GM23248 (cell line): Measurements from ENCODE around the gene CD300LF. TPM values are rescaled to one million over a fixed set of nuclear protein-coding genes. Genes with fewer than 3 reads are reported as not detected.

Experiments
- DNase-seq: peaks from one replicate; pipeline ENCODE4 v3.0.0-alpha.2; 2015
- H2AFZ ChIP-seq: fragments of 200-600 bp; sonication (generic); 2 replicates; pipeline ENCODE4 v1.6.1; 2016; ENCODE audit warnings: antibody characterized with exemption
- H3F3A ChIP-seq: fragments of 200-600 bp; sonication (generic); 2 replicates; pipeline ENCODE4 v1.6.1; 2016; ENCODE audit warnings: mild to moderate bottlenecking, antibody characterized with exemption, mixed run types; ENCODE audit not compliant: insufficient read depth
- H3K27ac ChIP-seq: fragments of 200-600 bp; sonication (generic); 2 replicates; pipeline ENCODE4 v1.5.1; 2016; ENCODE audit warnings: mild to moderate bottlenecking
- H3K27me3 ChIP-seq: fragments of 200-600 bp; sonication (generic); replicated peaks from 2 replicates; pipeline ENCODE4 v1.6.1; 2016; ENCODE audit warnings: mild to moderate bottlenecking; ENCODE audit not compliant: insufficient read depth
- H3K36me3 ChIP-seq: fragments of 200-600 bp; sonication (generic); 2 replicates; pipeline ENCODE4 v1.6.1; 2016; ENCODE audit warnings: low read depth, mild to moderate bottlenecking
- H3K4me1 ChIP-seq: fragments of 200-600 bp; sonication (generic); 2 replicates; pipeline ENCODE4 v1.6.1; 2016; ENCODE audit warnings: mild to moderate bottlenecking; ENCODE audit not compliant: insufficient read depth
- H3K4me2 ChIP-seq: fragments of 200-600 bp; sonication (generic); one replicate; pipeline ENCODE4 v1.6.1; 2016; ENCODE audit warnings: mild to moderate bottlenecking; ENCODE audit not compliant: unreplicated experiment
- H3K4me3 ChIP-seq: fragments of 200-600 bp; sonication (generic); 2 replicates; pipeline ENCODE4 v1.5.1; 2016; ENCODE audit warnings: mild to moderate bottlenecking
- H3K79me2 ChIP-seq: fragments of 200-600 bp; sonication (generic); 2 replicates; pipeline ENCODE4 v1.6.1; 2016; ENCODE audit warnings: mild to moderate bottlenecking; ENCODE audit not compliant: insufficient read depth
- H3K9ac ChIP-seq: fragments of 200-600 bp; sonication (generic); 2 replicates; pipeline ENCODE4 v1.6.1; 2016; ENCODE audit warnings: mild to moderate bottlenecking
- H3K9me2 ChIP-seq: fragments of 200-600 bp; sonication (generic); 2 replicates; pipeline ENCODE4 v1.6.1; 2016; ENCODE audit warnings: mixed run types, mild to moderate bottlenecking, moderate library complexity; ENCODE audit not compliant: insufficient read depth
- H3K9me3 ChIP-seq: fragments of 200-600 bp; sonication (generic); one replicate; pipeline ENCODE4 v1.6.1; 2017; ENCODE audit warnings: low read depth
- H4K20me1 ChIP-seq: fragments of 200-600 bp; sonication (generic); 2 replicates; pipeline ENCODE4 v1.6.0; 2016; ENCODE audit not compliant: insufficient read depth
- EZH2 ChIP-seq: fragments of 200-600 bp; sonication (generic); IDR thresholded peaks from 2 replicates; pipeline ENCODE4 v1.6.1; 2018; ENCODE audit warnings: antibody characterized with exemption, mild to moderate bottlenecking; ENCODE audit not compliant: insufficient read depth, poor library complexity, severe bottlenecking
- EZH2phosphoT487 ChIP-seq: fragments of 200-600 bp; sonication (generic); IDR thresholded peaks from 2 replicates; pipeline ENCODE4 v1.6.1; 2018; ENCODE audit warnings: antibody characterized with exemption, moderate library complexity, mild to moderate bottlenecking, low read depth; ENCODE audit not compliant: insufficient read depth
- WGBS, 2 experiments: methylation state at CpG; one replicate each; pipeline ENCODE4 v1.1.6; 2015 to 2017; ENCODE audit warnings: low lambda C conversion rate in 2 of 2, low coverage in 1 of 2; ENCODE audit errors: missing lambda C conversion rate in 2 of 2; 5-methylcytosine and 5-hydroxymethylcytosine counted together
- in situ Hi-C: fragments of 300-500 bp; cut with MboI; formaldehyde crosslinking; loops from 2 replicates; pipeline ENCODE4 v1.15.0; 2020
- polyA plus RNA-seq: library from polyadenylated mRNA; unstranded; fragments of >200 nt; fragmentation: Nextera tagmentation; extraction: Ambion mirVana; gene quantifications from 2 replicates; pipeline ENCODE4 v1.2.1, GENCODE V29; 2016
- total RNA-seq: library from RNA; depleted of rRNA; stranded (reverse); fragments of >200 nt; shearing (Covaris generic); gene quantifications from 2 replicates; pipeline ENCODE4 v1.2.3, GENCODE V29; 2014

The CD300LF gene
- total and polyA plus RNA-seq, 2 experiments from 2014 or later, result not detected

DNA sequence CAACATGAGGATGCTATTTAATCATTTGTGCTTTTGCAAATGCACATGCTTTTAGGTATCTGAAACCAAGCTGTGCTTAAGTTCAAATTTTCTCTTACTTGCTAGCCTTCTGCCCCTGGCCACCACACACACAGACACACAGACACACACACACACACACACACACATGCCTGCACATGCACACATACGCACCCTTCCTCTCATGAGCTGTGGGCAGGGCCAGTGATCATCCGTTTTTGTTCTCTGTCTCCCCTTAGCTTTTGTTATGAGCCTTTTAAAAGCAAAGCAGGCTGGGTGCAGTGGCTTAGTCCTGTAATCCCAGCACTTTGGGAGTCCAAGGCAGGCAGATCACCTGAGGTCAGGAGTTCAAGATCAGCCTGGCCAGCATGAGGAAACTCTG is 34.2 kb downstream of the CD300LF start:
- 3 to 6% methylated on average over 2 of the region's 2 CpGs for WGBS, 2 experiments
- no peaks in the 10 kb centered on the region for H3K79me2 ChIP-seq
- H3K9me3 ChIP-seq, result no peaks in the 10 kb centered on the region
- H3K9me2 ChIP-seq, result no peaks in the 10 kb centered on the region
- no peaks in the 10 kb centered on the region for H4K20me1 ChIP-seq
- H3K4me1 ChIP-seq, result no peaks in the 10 kb centered on the region
- DNase-seq, result no peak
- no peak overlapping the region for H3K9ac ChIP-seq
- H3F3A ChIP-seq, result no peaks in the 10 kb centered on the region
- H3K27ac ChIP-seq, result no peak overlapping the region
- no peaks in the 10 kb centered on the region for H3K36me3 ChIP-seq
- H2AFZ ChIP-seq, result no peak overlapping the region
- in situ Hi-C loops, result no loop called here
- peaks cover 19% of the 10 kb centered on the region for H3K27me3 ChIP-seq
- H3K4me3 ChIP-seq, result no peak overlapping the region
- no peak for TF ChIP-seq EZH2phosphoT487
- TF ChIP-seq EZH2, result no peak
- H3K4me2 ChIP-seq, result no peak overlapping the region

DNA sequence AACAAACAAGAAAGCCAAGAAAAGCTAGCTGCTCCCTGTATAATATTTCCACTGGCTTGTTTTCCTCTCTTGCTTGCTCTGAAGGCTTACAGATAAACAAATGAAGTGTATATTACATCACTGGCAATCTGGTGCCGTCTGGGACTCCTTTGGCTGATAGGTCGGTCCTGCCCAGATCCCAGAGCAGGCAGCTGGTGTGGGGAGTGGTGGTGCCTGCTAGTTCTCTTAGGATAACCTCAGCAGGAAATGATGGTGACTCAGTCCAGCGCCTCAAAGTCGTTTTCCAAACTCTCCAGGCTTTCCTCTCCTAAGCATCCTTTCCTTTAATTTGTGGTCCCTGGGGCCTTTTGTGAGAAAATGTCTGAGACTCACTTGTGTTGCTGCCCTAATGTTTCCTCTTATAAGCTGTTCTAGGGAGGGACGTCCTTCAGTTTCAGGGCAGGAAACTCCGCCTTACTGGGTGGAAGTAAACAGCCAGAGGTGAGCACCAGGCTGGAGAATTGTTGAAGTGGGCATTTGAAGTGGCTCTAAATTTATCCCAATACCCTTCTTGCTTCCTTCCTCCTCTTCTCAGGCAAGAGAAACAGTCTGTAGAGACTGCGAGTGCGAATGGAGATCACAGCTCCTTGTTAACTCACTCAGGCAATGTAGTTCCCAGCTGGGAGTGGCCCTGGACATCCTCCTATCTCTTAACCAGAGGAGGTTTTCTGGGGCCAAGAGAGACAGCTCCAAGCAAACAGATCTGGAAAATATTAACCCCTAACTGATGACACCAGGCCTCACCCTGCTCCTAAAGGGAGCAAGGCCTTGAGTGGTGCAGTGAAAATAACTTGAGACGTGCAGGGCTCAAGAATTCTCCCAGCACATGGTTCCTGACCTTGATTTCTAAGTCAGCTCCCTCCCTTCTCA is 34.9 kb downstream of the CD300LF start:
- H3K9me2 ChIP-seq, result no peaks in the 10 kb centered on the region
- H3K36me3 ChIP-seq, result no peaks in the 10 kb centered on the region
- no peak overlapping the region for H2AFZ ChIP-seq
- no peaks in the 10 kb centered on the region for H3K4me1 ChIP-seq
- no peaks in the 10 kb centered on the region for H4K20me1 ChIP-seq
- no peak overlapping the region for H3K4me2 ChIP-seq
- DNase-seq, result peak; percentile 31
- no peaks in the 10 kb centered on the region for H3F3A ChIP-seq
- H3K9me3 ChIP-seq, result no peaks in the 10 kb centered on the region
- no peak overlapping the region for H3K27ac ChIP-seq
- in situ Hi-C loops, result no loop called here
- H3K4me3 ChIP-seq, result no peak overlapping the region
- peaks cover 19% of the 10 kb centered on the region for H3K27me3 ChIP-seq
- H3K79me2 ChIP-seq, result no peaks in the 10 kb centered on the region
- no peak overlapping the region for H3K9ac ChIP-seq
- TF ChIP-seq EZH2phosphoT487, result no peak
- no peak for TF ChIP-seq EZH2
- 21 to 25% methylated on average over 9 of the region's 9 CpGs for WGBS, 2 experiments

DNA sequence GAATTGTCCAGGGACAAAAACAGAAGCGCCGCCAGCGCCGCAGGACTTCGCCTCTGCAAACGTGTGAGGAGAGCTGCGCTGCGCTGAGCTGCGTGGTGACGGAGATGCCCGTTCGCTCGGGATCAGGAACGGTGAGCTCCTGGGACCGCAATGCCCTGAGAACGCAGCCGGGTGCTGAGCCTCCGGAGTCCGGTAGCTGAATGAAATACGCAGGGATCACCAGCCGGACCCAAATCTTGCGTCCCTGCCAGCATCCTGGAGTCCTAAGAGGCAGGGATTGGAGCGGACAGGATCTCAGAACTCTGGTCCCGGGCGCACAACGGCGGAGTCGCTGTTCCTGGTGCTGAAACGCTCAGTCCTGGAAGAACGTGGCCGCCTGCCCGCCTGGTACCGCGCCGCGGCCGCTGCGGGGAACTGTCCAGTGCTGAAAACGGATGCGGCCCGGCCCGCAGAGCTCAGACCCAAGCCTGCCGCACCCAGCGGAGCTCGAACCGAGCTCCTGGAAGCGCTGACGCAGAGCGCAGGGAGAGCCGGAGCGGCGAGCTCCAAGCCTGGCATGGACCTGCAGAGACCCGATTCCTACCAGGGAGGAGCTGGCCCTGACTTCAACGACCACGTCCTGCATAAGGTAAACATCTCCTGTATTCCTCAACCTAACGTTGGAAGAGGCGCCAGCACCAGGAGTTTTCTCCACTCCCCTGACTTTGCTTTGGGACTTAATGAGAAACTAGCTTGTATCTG is 41.5 kb downstream of the CD300LF start:
- 23% methylated on average over 50 to 51 of the region's 57 CpGs for WGBS, 2 experiments
- in situ Hi-C loops, result no loop called here
- no peaks in the 10 kb centered on the region for H3K4me1 ChIP-seq
- no peak overlapping the region for H3K9ac ChIP-seq
- H3F3A ChIP-seq, result peaks cover 5% of the 10 kb centered on the region; the same call in 1 of the 2 replicates
- TF ChIP-seq EZH2 (no peak), EZH2phosphoT487 (no peak)
- DNase-seq, result peak; percentile 81
- no peak overlapping the region for H3K4me2 ChIP-seq
- no peaks in the 10 kb centered on the region for H3K79me2 ChIP-seq
- no peak overlapping the region for H3K27ac ChIP-seq
- H3K9me3 ChIP-seq, result no peaks in the 10 kb centered on the region
- no peak overlapping the region for H3K4me3 ChIP-seq
- H3K27me3 ChIP-seq, result peaks cover 7% of the 10 kb centered on the region; the same call in 1 of the 2 replicates
- H3K36me3 ChIP-seq, result no peaks in the 10 kb centered on the region
- H3K9me2 ChIP-seq, result no peaks in the 10 kb centered on the region
- no peaks in the 10 kb centered on the region for H4K20me1 ChIP-seq
- H2AFZ ChIP-seq, result no peak overlapping the region

DNA sequence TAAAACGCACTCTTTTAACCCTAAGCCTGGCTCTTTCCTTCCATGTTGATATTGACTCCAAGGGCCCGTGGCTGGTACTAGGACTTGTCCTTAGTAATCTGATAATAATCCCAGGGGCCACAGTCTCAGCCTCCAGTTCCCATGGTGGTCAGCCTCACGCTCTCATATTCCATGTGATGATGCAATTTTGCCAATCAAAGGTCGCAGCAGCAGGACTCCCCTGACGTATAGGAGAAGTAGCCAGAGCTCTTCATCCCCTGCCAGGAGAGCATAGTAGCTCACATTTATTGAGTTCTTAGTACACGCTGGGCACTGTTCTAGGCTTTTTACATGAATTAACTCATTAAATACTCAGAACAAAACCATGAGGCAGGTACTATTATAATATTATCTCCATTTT is 42.4 kb downstream of the CD300LF start:
- Histone ChIP-seq H3K27me3 (peaks cover 6% of the 10 kb centered on the region; the same call in 1 of the 2 replicates), H3K79me2 (no peaks in the 10 kb centered on the region), H4K20me1 (no peaks in the 10 kb centered on the region), H3K9ac (no peak overlapping the region), H3K4me3 (no peak overlapping the region), H2AFZ (no peak overlapping the region), H3K9me2 (no peaks in the 10 kb centered on the region), H3K27ac (no peak overlapping the region), H3K4me1 (no peaks in the 10 kb centered on the region), H3K36me3 (no peaks in the 10 kb centered on the region), H3K4me2 (no peak overlapping the region), H3F3A (peaks cover 5% of the 10 kb centered on the region; the same call in 1 of the 2 replicates), H3K9me3 (no peaks in the 10 kb centered on the region)
- no peak for DNase-seq
- 35 to 36% methylated on average over 6 of the region's 6 CpGs for WGBS, 2 experiments
- in situ Hi-C loops, result no loop called here
- TF ChIP-seq EZH2phosphoT487 (no peak), EZH2 (no peak)
